HCEC 1CT (cell line): Measurements from ENCODE around the gene SIRPB2.
"Not testable (repeated sequence)": the region's sequence is repeated elsewhere in the genome, so short reads cannot be mapped to it uniquely, and the experiment has no call there.

ENCODE experiments used
- DNase-seq: peaks from one replicate; pipeline ENCODE4 v3.0.0-alpha.2; 2017

The SIRPB2 gene

DNA sequence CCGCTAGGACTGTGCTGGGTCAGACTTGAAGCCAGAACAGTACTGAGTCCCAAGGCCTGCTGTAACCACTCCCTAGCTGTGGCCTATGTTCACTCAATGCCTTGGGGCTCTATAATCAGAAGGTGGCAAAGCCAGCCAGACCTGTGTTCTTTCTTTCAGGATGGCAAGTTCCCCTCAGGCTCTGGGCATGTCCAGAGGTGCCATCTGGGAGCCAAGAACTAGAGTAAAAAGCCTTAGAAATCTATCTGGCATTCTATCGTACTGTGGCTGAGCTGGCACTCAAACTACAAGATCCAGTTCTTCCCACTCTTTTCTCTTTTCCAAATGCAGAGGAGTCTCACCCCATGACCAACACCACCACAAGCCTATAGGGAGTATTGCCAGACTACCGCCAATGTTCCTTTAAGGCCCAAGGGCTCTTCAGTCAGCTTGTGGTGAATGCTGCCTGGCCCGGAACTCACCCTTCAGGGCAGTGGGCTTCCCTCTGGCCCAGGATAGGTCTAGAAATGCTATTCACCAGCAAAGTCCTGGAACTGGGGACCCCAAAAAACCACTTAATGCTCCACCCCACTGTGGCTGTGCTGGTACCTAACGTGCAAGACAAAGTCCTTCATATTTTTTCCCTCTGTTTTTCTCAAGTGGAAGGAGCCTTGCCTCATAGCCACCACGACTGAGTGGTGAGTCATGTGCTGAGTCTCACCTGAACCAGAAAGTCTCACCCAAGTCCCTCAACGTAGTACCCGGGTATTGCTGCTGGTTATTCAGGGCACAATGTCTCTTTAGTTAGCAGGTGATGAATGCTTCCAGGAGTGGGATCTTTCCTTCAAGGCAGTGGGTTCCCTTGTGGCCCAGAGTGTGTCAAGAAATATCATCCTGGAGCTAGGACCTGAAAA lies 8.6 kb upstream of the SIRPB2 start:
- no peak for DNase-seq

DNA sequence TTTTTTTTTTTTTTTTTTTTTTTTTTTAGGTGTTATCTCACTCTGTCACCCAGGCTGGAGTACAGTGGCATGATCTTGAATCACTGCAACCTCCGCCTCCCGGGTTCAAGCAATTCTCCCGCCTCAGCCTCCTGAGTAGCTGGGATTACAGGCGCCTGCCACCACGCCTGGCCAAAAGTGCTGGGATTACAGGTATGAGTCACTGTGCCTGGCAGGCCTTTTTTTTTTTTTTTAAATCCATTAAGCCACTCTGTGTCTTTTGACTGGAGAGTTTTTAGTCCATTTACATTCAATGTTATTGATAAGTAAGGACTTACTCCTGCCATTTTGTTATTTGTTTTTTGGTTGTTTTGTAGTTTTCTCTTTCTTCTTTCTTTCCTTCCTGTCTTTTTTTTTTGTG lies 6.2 kb upstream of the SIRPB2 start:
- DNase-seq: not testable (repeated sequence)

DNA sequence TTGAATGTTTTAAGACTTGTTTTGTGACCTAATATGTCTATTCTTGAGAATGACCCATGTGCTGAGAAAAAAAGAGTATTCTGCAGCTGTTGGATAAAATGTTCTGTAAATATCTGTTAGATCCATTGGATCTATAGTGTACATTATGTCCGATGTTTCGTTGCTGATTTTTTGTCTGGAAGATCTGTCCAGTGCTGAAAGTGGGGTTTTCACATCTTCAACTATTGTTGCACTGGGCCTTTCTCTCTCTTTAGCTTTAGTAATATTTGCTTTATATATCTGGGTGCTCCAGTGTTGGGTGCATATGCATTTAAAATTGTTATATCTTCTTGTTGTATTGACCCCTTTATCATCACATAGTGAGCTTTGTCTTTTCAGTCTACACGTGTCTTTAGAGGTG lies 5.7 kb upstream of the SIRPB2 start:
- no peak for DNase-seq

DNA sequence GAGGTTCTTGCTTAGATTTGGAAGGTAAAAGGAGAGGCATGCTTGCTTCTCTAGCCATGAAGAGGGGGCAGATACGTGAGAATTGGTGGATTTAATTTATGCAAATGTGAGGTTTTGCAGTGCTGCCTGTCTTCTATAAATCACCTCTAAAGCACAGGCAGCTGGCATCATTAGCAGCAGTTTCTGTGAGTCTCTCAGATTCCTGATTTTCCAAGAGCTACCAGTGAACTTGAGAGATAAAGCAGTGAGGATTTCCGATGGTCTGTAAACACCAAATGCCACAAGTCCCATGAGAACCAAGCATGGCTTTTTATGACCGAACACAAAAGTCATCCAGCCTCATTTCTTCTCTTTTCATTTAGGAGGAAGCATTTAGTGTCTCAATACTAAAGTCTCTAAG lies 3.2 kb upstream of the SIRPB2 start:
- no peak for DNase-seq

DNA sequence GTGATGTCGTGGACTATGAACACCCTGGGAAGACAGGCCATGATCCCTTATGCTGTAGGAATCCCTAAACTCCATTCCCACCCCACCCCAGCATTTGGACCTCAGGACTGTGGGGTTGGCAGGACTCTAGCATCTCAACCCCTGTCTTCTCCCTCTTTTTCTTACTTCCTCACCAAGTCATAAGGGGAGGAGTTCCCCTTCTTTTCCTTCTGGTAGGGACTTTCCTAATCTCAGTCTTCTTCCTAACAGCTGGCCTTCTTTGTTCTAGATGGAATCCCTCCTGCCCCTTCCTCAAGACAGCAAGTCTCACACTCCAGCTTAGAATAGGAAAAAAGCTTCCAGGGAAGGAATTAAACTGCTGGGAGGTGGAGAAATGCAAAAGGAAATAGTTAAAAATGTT lies 2.3 kb upstream of the SIRPB2 start:
- DNase-seq: no peak

DNA sequence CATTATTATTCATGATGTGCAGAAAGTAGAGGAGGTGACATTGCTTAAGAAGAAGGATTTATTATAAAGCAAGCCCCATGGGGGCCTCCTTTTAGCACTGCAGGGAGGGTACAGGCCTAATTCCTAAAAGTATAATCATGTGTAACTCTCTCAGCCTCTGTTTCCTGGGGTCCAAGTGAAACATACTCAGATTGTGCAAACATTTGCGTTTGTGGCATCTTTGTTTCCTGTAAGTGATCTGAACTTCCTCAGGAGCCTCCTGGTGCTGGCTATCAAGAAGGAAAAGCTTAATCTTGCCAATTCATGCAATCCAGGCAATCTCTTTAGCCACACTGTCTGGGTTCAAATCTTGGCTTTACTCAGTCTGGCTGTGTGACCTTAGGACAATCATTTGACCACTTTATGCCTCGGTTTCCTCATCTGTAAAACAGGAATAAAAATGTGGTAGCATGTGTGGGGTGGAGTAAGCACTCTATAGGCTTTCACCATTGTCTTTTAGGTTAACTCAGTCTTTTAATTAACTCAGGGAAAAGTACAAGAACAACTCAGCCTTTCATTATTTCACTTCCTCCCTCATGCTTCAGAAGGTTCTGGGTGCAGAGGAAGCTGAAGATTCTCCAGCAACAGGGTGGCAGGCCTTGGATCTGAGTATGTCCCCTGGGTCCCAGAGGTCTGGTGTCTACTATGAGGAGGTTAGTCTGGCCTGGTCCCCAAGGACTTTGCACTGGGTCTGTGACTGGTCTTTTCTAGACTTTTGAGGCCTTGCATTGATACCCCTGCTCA lies 831 bp upstream of the SIRPB2 start:
- no peak for DNase-seq

DNA sequence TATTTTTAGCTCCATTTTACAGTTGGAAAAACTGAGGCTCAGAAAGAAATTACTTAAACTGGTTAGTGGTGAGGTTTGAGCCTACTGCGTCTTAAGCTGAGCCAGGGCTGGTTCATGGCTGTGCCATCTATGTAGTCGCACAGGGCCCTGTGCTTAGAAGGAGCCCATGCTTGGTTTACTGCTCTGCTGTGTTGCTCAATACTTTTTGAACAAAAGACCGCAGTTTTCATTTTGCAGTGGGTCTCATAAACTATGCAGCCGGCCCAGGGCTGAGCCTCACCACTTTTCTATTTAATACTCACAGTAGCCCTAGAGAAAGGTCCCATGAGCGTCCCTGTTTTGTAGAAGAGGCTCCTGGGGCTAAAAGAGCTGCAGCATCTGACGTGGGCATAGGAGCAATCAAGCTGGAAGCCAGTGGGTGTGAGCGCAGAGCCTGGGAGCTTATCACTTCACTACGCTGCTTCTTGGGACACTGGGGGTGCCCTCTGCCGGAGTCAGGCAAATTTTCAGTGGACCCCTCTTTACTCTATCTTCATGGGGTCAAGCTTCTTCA lies 501 bp downstream of the SIRPB2 start:
- no peak for DNase-seq

DNA sequence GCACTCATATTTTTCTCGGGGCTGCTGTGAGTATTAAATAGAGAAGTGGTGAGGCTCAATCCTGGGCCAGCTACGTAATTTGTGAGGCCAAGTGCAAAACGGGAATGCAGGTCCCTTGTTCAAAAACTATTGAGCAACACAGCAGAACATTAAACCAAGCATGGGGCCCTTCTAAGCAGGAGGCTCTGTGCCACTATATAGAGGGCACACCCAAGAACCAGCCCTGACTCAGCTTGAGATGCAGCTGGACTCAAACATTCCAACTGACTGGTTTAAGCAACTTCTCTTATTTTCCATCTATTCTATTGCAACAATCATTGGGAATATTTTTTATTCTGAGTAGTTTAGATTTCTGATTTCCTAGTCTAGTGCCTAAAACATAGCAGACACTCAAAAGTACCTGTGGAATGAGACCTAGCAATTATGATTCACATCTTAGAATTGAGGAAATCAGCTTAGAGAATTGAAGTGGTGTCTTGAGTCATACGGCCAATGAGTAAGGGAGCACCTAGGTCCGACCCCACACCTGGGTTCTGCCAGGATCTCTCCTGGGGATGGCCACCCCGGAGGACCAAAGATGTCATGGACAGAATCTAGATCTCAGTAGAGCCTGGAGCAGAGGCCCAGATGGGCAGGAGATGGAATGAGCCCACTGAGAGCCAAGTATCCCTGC lies 1.3 kb downstream of the SIRPB2 start:
- no peak for DNase-seq

DNA sequence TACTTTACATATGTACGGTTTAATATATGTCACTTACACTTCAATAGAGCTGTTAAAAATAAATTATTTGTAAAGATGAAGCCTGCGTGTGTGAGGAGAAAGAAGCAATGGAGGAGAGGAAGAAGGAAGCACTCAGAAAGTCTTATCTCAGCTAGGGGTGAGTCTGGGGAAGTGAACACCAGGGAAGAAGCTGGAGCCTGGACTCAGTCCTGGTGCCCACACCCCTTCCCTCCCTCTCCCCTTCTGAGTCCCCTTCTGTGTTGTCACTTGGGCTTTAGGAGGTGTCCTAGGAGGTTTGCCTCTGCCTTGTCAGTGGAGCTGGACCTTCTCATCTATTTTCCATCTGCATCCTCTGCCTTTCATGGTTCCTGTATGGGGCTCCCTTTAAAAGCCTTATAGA lies 1.9 kb downstream of the SIRPB2 start:
- no peak for DNase-seq

DNA sequence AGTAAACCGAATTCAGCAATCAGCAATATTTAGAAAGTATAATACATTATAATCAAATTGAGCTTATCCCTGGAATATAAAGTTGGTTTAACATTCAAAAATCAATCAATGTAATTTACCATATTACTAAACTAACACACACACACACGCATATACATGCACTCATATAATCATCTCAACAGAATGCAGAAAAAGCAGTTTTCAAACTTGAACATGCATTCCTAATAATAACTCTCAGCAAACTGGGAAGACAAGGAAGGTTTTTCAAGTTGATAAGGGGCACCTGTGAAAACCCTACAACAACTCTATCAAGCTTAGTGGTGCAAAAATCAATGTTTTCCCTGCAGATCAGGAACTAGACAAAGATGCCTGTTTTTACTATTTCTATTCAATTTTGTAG lies 4.7 kb downstream of the SIRPB2 start:
- DNase-seq: no peak

DNA sequence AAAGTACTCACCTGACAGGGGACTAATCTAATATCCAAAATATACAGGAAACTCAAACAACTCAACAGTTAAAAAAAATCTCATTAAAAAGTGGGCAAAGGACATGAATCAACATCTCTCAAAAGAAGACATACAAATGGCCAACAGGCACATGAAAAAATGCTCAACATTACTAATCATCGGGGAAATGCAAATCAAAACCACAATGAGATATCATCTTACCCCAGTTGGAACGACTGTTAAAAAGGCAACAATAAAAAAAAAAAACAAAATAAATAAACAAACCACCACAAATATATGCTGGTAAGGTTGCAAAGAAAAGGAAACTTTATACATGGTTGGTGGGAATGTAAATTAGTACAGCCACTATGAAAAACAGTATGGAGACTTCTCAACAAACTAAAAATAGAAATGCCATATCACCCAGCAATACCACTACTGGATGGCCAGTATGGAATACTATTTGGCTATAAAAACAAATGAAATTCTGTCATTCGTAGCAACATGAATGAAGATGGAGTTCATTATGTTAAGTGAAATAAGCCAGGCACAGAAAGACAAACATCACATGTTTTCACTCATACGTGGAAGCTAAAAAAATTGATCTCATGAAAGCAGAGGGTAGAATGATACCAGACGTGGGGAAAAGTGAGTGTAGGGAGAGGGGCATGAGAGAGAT lies 6.6 kb downstream of the SIRPB2 start:
- peak; percentile 54 for DNase-seq

DNA sequence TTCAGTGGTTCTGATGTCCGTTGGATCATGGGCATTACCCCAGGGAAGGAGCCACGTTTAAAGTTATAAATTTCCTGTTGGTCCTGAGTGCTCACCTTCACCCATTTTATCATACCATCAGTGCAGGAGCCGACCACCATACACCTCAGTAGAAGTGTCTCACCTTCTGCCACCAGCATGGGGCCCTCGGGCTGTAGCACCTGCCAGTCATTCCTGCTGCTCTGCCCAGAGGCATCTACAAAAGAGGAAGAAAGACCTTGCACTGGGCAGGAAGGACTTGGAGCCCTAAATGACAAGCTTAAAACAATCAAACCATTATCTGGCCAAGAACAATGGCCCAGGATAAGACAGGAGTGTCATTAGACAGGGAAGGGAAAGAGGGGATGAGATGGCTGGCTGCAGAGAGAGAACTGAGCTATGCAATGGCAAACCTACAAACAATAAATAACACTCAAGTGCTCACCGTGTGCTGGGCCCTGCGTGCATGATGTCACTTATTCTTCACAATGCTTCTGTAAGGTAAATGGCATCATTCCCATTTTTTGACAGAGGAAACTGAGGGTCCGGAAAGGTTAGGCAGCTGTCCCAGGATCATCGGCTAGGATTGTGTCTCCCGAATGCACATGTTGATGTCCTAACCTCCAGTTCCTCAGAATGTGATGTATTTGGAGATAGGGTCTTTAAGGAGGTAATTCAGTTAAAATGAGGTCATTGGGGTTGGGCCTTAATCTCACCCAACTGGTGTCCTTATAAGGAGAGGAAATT lies 11.2 kb downstream of the SIRPB2 start:
- DNase-seq: no peak

DNA sequence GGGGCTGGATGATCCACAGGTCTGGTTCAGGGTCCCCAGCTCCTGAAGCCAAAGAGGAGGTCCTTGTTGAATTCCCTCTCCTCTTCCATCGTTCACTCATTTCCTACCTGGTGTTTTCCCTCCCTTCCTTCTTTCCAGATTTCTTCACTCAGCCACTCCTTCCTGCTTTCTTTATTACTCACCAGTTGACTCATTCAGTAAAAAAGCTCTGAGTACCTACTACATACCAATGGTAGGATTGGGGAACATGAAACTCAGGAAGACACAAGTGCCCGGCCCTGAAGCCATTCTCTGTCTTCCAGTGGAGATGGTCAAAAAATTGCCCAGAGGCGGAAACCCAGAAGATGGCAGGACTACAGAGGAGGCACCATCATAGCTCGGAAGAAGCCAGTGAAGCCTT lies 12.7 kb downstream of the SIRPB2 start:
- DNase-seq: peak; percentile 76

DNA sequence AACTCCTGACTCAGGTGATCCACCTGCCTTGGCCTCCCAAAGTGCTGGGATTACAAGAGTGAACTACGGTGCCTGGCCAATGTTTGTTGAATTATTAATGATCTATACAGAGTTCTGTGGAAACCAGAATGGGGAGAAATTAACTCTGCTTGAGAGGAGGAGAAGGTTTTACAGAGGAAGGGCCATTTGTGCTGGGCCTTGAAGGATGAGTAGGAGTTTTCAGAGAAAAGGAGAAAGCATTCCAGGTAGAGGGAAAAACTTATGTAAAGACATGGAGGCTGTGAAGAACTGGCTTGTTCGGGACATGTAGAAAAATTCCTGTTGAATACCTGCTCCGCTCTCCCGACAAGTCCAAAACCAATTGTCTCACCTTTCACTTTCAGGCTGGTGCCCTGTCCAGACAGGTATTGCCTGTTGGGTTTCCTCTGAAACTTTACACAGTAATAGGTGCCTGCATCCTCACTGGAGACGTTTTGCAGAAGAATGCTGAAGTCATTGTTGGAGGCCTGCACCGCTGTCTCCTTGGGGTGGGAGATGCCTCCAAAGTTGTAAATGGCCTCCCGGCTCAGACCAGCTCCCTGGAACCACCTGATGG lies 13.2 kb downstream of the SIRPB2 start:
- DNase-seq: no peak

DNA sequence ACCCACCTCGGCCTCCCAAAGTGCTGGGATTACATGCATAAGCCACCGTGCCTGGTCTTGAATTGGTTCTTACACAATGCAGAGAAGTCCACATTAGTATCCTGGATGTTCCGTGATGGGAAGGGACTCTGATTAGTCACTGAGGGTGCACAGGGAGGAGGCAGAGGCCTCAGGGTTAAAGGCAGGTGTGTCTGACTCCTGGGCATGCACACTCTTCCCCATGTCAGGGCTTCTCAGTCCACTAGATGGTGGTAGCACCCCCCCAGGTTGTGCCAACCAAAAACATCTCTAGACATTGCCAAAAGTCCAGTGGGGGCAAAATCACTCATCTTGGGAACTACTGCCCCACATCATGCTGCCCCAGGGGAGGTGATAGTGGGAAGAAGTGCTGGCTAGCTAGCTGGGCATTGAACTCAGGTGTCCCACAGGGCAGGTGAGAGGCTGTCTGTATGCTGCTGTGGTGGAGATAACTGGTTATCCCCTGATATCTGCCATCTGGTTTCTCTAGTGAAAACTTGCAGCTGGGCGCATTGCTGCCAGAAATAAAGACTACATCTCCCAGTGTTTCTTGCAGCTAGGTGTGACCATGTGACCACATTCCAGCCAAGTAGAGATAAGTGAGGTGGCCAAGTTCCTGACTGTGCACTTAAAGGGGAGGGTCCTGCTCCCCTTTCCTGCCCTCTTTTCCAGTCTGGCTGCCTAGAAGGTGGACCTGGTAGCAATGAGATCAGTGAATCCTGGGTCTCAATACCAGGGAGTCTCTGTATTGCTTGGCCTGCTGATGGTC lies 16.2 kb downstream of the SIRPB2 start:
- no peak for DNase-seq

DNA sequence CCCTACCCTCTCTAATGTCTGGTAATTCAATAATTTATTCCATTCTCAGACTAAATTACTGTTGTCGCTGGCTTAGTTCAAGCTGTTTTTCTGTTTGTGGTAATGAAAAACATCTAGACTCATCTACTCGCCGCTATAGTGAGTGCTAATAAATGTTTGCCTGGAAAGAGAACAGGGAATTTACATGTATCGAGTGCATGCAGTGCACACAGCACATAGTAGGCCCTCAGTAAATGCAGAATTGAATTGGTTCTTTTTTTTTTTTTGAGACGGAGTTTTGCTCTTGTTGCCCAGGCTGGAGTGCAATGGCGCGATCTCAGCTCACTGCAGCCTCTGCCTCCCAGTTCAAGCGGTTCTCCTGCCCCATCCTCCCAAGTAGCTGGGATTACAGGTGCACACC lies 16.9 kb downstream of the SIRPB2 start:
- DNase-seq: no peak

DNA sequence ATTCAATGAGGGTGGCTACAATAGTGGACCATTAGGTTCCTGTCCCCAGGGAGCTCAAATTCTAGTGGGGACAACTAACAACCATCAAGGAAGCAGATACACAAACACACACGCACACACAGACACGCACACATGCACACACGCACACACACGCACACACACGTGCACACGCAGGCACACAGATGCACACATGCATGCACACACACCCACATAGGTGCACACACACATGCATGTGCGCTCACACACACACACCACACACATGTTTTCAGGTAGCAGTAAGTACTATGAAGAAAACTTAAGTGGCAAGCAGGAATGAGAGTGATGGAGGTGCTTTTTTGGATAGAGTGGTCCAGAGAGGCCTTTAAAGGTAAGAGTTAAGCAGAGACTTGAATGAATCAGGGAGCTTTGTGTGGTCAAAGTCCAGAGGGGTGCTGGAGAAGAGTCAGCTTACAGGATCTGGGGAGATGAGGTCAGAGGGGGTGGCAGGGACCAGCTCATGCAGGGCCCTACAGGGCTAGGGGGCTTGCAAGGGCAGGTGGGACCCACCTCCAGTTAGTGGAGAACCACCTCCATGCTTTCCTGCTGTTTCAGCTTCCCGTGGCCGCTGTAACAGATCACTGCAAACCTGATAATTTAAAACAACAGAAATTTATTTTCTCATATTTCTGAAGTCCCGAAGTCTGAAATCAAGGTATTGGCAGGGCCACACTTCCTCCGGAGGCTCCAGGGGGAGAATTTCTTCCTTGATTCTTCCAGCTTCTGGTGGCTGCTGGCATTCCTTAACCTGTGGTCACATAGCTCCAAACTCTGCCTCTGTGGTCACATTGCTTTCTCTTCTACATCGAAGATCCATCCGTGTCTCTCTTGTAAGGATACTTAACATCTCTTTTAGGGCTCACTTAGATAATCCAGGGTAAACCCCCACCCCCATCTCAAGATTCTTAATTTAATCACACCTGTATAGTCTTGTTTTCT lies 17.7 kb downstream of the SIRPB2 start:
- no peak for DNase-seq

DNA sequence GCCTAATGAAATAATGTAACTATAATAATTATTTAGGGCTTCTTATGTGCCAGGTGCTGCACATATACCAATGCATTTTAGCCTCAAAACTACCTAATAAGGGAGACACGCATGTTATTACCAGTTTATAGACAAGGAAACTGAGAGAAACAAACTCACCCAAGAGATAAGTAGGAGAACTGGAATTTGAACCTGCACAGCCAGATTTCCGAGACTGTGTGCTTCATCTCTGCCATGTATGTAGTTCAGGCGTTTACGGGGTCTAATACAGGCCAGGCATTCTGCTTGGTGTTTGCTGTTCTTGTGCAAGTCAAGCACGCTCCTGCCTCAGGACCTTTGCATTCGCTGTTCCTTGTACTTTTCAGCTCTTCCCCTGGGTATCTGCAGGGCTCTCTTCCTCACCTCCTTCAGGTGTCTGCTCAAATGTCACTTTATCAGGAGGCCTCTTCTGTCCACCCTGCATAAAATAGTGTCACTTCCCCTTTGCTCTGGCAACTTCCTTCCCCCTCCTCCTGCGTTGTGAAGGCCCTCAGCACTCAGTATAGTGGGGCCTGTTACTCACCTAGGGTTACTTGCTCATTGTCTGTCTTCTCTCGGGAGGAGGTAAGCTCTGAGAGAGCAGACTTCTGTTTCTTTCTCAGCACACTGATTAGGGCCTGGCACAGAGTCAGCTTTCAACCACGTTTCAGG lies 18.5 kb downstream of the SIRPB2 start:
- DNase-seq: no peak

DNA sequence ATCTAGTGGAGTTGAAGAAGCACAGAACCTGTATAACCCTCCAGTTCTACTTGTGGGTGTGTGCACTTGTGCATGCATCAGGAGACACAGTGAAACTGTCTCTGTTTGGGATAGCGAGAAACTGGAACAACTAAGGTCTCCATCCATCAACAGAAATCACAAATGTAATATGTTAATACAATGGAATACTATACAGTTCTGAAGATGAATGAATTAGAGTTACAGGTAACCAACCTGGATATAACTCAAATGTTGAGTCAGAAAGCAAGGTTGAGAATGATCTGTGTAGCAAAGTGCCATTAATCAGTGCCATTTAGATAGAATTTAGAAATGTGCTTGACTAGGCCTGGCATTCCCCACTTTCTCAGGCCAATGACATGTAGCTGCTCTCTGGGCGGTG lies 20.0 kb downstream of the SIRPB2 start:
- DNase-seq: no peak
